ENCODE results near the gene CCT6B. TPM values are rescaled to one million over a fixed set of nuclear protein-coding genes. Genes with fewer than 3 reads are reported as not detected.
A peak's percentile ranks its signal among the peaks of the same experiment; 100 is the strongest.

The CCT6B gene
- total and polyA plus RNA-seq, 2 of the 13 experiments (the other 11 are each of a cell fraction or from before 2014, with no cell fraction given) = 0.41 to 1.4 TPM

- TF ChIP-seq ZNF224 (CRISPR knock-in tag; IDR thresholded peaks at IDR 0.05) = no peak
- TF ChIP-seq ATF7-NPFF (CRISPR knock-in tag; IDR thresholded peaks at IDR 0.05; ENCODE audit: low read depth) = no peak
- no peak for TF ChIP-seq TBL1XR1 (IDR thresholded peaks at IDR 0.05; ENCODE audit: borderline replicate concordance, low read length, partially characterized antibody)
- TF ChIP-seq ATF7 (IDR thresholded peaks at IDR 0.05) = no peak
- no peak for TF ChIP-seq ATF7 (CRISPR knock-in tag; IDR thresholded peaks at IDR 0.05)
- no peak for TF ChIP-seq SNAPC5 (CRISPR knock-in tag; IDR thresholded peaks at IDR 0.05; ENCODE audit: borderline replicate concordance)
- TF ChIP-seq USF2 (IDR thresholded peaks at IDR 0.05; ENCODE audit: low read depth, low read length) = no peak
- peak; percentile 2; the same call in 1 of the 2 replicates for TF ChIP-seq USF2 (CRISPR knock-in tag; IDR thresholded peaks at IDR 0.05; ENCODE audit: borderline replicate concordance)
- no peak for TF ChIP-seq KLF15 (CRISPR knock-in tag; IDR thresholded peaks at IDR 0.05; ENCODE audit: borderline replicate concordance)
- no peak for TF ChIP-seq ZNF562 (CRISPR knock-in tag; IDR thresholded peaks at IDR 0.05; ENCODE audit: borderline replicate concordance)
- no peak for TF ChIP-seq ZNF20 (CRISPR knock-in tag; IDR thresholded peaks at IDR 0.05)
- no peak; the same call in 1 of the 2 replicates for TF ChIP-seq KDM2A (CRISPR knock-in tag; IDR thresholded peaks at IDR 0.05; ENCODE audit: borderline replicate concordance, low read depth)
- peak; percentile 57; the same call in 1 of the 2 replicates for TF ChIP-seq EED (CRISPR knock-in tag; IDR thresholded peaks at IDR 0.05)
- no peak for TF ChIP-seq ZFP1 (CRISPR knock-in tag; IDR thresholded peaks at IDR 0.05)
- no peak; a peak in 1 of 4 replicates for TF ChIP-seq ATF4 (CRISPR knock-in tag; IDR thresholded peaks at IDR 0.05)
- TF ChIP-seq HIC2 (CRISPR knock-in tag; IDR thresholded peaks at IDR 0.05; ENCODE audit: low read depth) = no peak
- no peak for TF ChIP-seq TCF7 (IDR thresholded peaks at IDR 0.05; ENCODE audit: low read depth)
- no peak for TF ChIP-seq SMAD1 (CRISPR knock-in tag; IDR thresholded peaks at IDR 0.05; ENCODE audit: borderline replicate concordance, low read depth)
- no peak for TF ChIP-seq NFE2 (CRISPR knock-in tag; IDR thresholded peaks at IDR 0.05)
- TF ChIP-seq ETV6 (CRISPR knock-in tag; conservative IDR thresholded peaks at IDR 0.05) = no peak
- TF ChIP-seq POLR2AphosphoS2 (IDR thresholded peaks at IDR 0.05; ENCODE audit: low read depth, low read length) = no peak
- TF ChIP-seq IRF1 (CRISPR knock-in tag; IDR thresholded peaks at IDR 0.05; ENCODE audit: low read depth) = no peak
- no peak for TF ChIP-seq ELF3 (CRISPR knock-in tag; IDR thresholded peaks at IDR 0.05)
- TF ChIP-seq NR2F1 (CRISPR knock-in tag; IDR thresholded peaks at IDR 0.05) = no peak
These were observed 19.6 kb upstream of the CCT6B start (continued) for GRCh38 chr17:34980681-34981537.
